A673 (cell line): ENCODE measurements around the gene MBOAT7. TPM values are rescaled to one million over a fixed set of nuclear protein-coding genes. Genes with fewer than 3 reads are reported as not detected.

Experiments used
- BruUV-seq: library from RNA; stranded (reverse); fragments of 400-500 nt; replicated peaks from 2 replicates; lab custom pipeline; 2021; lab: Mats Ljungman, UMichigan
- CTCF ChIA-PET: fragments of 300-600 bp; sonication (Branson Sonifier 250); formaldehyde crosslinking; loops from one replicate; lab custom pipeline; 2022; ENCODE audit warnings: antibody characterized with exemption; lab: Charles Lee
- POLR2A ChIA-PET: fragments of 300-600 bp; sonication (Branson Sonifier 250); formaldehyde crosslinking; loops from one replicate; lab custom pipeline; 2022; ENCODE audit warnings: antibody characterized with exemption; ENCODE audit not compliant: low non-redundant PET; lab: Charles Lee
- DNase-seq: peaks from one replicate; pipeline ENCODE4 v3.0.0-alpha.2; 2015; ENCODE audit warnings: low spot score
- H3K27ac ChIP-seq: fragments of 200-600 bp; sonication (generic); 2 replicates; pipeline ENCODE4 v1.5.1; 2016; ENCODE audit warnings: mixed run types, low read depth, mild to moderate bottlenecking, mixed read lengths, antibody characterized with exemption, low read length; ENCODE audit not compliant: poor library complexity, severe bottlenecking
- H3K27me3 ChIP-seq: fragments of 200-600 bp; sonication (generic); replicated peaks from 2 replicates; pipeline ENCODE4 v1.6.1; 2017; ENCODE audit warnings: mixed run types, low read depth, mild to moderate bottlenecking, mixed read lengths, antibody characterized with exemption, low read length; ENCODE audit not compliant: insufficient read depth, poor library complexity
- H3K36me3 ChIP-seq: fragments of 200-600 bp; sonication (generic); 2 replicates; pipeline ENCODE4 v1.6.1; 2016; ENCODE audit warnings: mixed run types, mild to moderate bottlenecking, mixed read lengths, antibody characterized with exemption, low read length; ENCODE audit not compliant: insufficient read depth, poor library complexity, severe bottlenecking
- H3K4me1 ChIP-seq: fragments of 200-600 bp; sonication (generic); 2 replicates; pipeline ENCODE4 v1.6.1; 2017; ENCODE audit warnings: mixed run types, mild to moderate bottlenecking, mixed read lengths, antibody characterized with exemption, low read length; ENCODE audit not compliant: insufficient read depth, poor library complexity, severe bottlenecking
- H3K4me3 ChIP-seq: fragments of 200-600 bp; sonication (generic); 2 replicates; pipeline ENCODE4 v1.5.1; 2016; ENCODE audit warnings: low read depth, mixed run types, mild to moderate bottlenecking, mixed read lengths, low read length; ENCODE audit not compliant: poor library complexity, severe bottlenecking
- H3K9me3 ChIP-seq: fragments of 200-600 bp; sonication (generic); 2 replicates; pipeline ENCODE4 v1.6.1; 2016; ENCODE audit warnings: mixed run types, low read depth, mild to moderate bottlenecking, mixed read lengths, antibody characterized with exemption, low read length; ENCODE audit not compliant: poor library complexity, severe bottlenecking
- EZH2 ChIP-seq: fragments of 200-600 bp; sonication (generic); IDR thresholded peaks from 2 replicates; pipeline ENCODE4 v1.6.1; 2017; ENCODE audit warnings: borderline replicate concordance, low read depth, mild to moderate bottlenecking, mixed read lengths, antibody characterized with exemption, low read length; ENCODE audit not compliant: poor library complexity, severe bottlenecking
- intact Hi-C: fragments of 100-400 bp; cut with micrococcal nuclease; formaldehyde crosslinking; loops from one replicate; pipeline ENCODE4 v1.10.0; 2022; ENCODE audit not compliant: unreplicated experiment
- total RNA-seq: library from RNA; stranded (reverse); gene quantifications from 2 replicates; pipeline ENCODE4 v1.2.3, GENCODE V29; 2021
- TF ChIP-seq, protein P1 (sequence below): fragments of 300-800, 200-600 bp; sonication (generic); conservative IDR thresholded peaks from 2 replicates; pipeline ENCODE4 v1.5.1; 2017; ENCODE audit warnings: low read depth, mild to moderate bottlenecking, antibody characterized with exemption, low read length, moderate library complexity, mixed read lengths

The MBOAT7 gene
- total RNA-seq, 1 experiment from 2014 or later = 107 TPM

DNA sequence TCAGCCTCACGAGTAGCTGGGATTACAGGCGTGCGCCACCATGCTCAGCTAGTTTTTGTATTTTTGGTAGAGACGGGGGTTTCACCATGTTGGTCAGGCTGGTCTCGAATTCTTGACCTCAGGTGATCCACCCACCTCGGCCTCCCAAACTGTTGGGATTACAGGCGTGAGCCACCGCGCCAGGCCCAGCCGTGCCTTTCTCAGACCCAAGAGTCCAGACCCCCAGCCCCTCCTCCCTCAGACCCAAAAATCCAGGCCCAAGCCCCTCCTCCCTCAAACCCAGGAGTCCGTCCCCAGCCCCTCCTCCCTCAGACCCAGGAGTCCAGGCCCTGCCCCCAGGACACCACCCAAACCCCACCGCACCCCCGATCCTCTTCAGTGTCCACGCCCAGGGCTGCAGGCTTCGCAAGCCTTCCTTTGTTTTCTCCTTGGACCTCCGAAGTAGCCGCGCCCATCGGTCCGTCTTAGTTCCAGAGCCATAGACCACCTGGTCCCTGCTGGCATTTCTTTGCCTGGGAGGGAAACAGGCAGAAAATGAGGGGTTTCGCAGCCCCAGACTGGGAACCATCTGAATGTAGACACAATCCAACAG lies 20.1 kb downstream of the MBOAT7 start:
- TF ChIP-seq, protein P1, sequence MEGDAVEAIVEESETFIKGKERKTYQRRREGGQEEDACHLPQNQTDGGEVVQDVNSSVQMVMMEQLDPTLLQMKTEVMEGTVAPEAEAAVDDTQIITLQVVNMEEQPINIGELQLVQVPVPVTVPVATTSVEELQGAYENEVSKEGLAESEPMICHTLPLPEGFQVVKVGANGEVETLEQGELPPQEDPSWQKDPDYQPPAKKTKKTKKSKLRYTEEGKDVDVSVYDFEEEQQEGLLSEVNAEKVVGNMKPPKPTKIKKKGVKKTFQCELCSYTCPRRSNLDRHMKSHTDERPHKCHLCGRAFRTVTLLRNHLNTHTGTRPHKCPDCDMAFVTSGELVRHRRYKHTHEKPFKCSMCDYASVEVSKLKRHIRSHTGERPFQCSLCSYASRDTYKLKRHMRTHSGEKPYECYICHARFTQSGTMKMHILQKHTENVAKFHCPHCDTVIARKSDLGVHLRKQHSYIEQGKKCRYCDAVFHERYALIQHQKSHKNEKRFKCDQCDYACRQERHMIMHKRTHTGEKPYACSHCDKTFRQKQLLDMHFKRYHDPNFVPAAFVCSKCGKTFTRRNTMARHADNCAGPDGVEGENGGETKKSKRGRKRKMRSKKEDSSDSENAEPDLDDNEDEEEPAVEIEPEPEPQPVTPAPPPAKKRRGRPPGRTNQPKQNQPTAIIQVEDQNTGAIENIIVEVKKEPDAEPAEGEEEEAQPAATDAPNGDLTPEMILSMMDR = no peak
- TF ChIP-seq EZH2 = no peak
- H3K9me3 ChIP-seq = no peaks in the 10 kb centered on the region
- DNase-seq = no peak
- no peaks in the 10 kb centered on the region for H3K36me3 ChIP-seq
- H3K27ac ChIP-seq = no peak overlapping the region
- peaks cover 11% of the 10 kb centered on the region for H3K4me1 ChIP-seq
- H3K4me3 ChIP-seq = no peak overlapping the region
- no peaks in the 10 kb centered on the region for H3K27me3 ChIP-seq
- no TSS peak for BruUV-seq
- intact Hi-C loops = loop anchor here (2.0 kb wide), 1 partner anchor 62 kb away; no protein-coding TSS in a partner anchor
- CTCF ChIA-PET = no interaction called here
- POLR2A ChIA-PET = no interaction called here

DNA sequence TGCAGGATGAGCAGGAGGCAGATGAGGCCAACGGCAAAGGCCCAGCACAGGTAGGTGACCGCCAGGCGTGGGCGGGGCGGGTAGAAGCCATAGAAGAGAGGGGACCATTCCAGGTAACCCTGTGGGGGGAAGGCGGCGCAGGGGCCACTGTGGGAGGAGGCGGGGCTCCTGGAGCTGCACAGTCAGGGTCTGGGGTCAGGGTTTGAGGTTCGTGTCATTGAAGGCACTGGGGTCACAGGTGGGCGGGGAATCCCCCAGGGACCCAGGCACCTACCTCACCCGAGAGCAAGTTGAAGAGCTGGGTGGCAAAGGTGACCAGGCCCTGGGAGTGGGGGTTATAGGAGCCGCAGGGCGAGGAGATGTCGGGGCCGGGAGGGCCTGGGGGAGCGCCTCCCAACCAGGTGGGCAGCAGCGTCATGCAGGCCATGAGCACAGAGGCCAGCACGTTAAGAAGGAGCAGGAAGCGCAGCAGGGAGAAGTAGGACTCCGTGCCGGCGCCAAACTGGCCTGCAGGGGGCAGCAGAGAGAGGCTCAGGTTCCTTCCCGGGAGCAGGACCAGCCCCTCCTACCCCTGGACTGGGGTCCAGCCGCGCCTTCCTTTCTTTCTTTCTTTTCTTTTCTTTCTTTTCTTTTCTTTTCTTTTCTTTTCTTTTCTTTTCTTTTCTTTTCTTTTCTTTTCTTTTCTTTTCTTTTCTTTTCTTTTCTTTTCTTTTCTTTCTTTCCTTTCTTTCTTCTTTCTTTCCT lies 21.0 kb downstream of the MBOAT7 start:
- POLR2A ChIA-PET = no interaction called here
- H3K4me1 ChIP-seq = peaks cover 11% of the 10 kb centered on the region
- H3K27me3 ChIP-seq = no peaks in the 10 kb centered on the region
- peak; percentile 93 for DNase-seq
- BruUV-seq = no TSS peak
- intact Hi-C loops = loop anchor here (2.0 kb wide), 1 partner anchor 62 kb away; no protein-coding TSS in a partner anchor
- H3K27ac ChIP-seq = no peak overlapping the region
- no peak overlapping the region for H3K4me3 ChIP-seq
- H3K36me3 ChIP-seq = no peaks in the 10 kb centered on the region
- CTCF ChIA-PET = no interaction called here
- H3K9me3 ChIP-seq = no peaks in the 10 kb centered on the region
- no peak for TF ChIP-seq EZH2
- TF ChIP-seq, protein P1 = peak; percentile 91

DNA sequence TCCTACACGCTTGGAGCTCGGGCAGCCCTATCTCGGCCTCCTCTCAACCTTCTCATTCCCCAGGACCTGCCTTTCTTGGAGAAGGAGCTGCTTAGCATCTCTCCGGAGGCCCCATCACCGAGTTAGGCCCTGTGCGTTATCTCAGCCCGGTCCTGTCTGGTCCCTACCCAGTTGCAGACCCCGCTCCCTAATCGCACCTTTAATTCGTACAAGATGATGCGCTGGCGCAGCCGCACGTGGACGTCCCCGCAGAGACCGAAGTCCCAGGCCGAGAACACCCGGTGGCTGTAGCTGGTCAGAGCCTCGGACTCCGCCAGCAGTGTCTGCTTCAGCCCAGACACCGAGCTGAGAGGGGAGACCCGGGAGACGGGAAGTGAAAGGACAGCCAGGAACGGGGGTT lies 24.2 kb downstream of the MBOAT7 start:
- Histone ChIP-seq H3K9me3 (no peaks in the 10 kb centered on the region), H3K27ac (no peak overlapping the region), H3K4me3 (no peak overlapping the region), H3K4me1 (peaks cover 2% of the 10 kb centered on the region), H3K27me3 (no peaks in the 10 kb centered on the region), H3K36me3 (no peaks in the 10 kb centered on the region)
- BruUV-seq = no TSS peak
- ChIA-PET CTCF (no interaction called here), POLR2A (no interaction called here)
- no peak for DNase-seq
- TF ChIP-seq, protein P1 = no peak
- no peak for TF ChIP-seq EZH2
- intact Hi-C loops = no loop called here
